Epithelial cell of umbilical artery (primary cell): ENCODE data around the gene ASB10. TPM values are rescaled to one million over a fixed set of nuclear protein-coding genes. Genes with fewer than 3 reads are reported as not detected.

Source experiments
- total RNA-seq: library from RNA; depleted of rRNA; stranded (reverse); fragments of >200 nt; gene quantifications from 2 replicates; pipeline ENCODE4 v1.2.3, GENCODE V29; 2014

Gene ASB10
- total RNA-seq: not detected in 2 replicates

DNA sequence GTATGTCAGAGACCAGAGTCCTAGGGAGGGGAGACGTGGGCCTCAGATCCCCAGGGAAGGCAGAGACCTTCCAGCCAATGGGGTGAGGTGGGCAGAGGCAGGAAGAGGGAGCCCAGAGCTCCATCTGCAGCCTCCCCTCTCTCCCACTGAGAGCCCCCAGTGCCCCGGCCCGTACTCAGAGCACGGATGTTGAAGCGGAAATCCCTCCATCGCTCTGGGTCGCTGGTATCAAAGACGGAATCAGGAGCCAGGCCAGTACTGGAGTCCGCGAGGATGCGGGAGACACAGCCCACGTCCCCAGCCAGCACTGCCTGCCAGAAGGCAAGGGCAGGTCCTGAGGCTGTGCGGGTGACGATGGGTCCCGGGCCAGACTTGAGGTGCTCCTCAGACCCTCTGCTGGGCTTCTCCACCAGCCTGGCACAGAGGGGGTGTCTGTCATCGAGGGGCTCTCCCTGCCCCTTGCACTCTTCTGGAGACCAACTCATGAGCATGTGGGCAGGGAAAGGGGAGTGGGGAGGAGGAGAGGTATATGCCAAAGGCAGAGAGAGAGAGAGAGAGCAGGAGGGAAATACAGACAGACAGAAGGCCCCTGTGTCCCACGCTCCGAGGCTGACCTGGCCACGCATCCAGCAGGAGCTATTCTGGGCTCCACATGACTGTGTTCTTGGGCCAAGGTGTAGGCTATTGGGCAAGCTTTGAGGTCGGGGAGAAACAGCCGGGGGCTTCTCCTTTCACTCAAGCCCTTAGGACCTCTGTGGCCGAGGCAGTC lies at the start of gene ASB10:
ASB10 (minus strand) TSS at position 611 of the 769 bp plus-strand sequence; CDS start at position 491, 120 bp downstream.

GRCh38 chr7:151232091-151232916 lies 45.3 kb upstream of the ASB10 start, which contains the start of gene CHPF2:
TSS of gene CHPF2 (plus strand) at chr7:151232483. CDS start at chr7:151234012, 1,529 bp downstream.

GRCh38 chr7:151226875-151227782 lies 40.1 kb upstream of the ASB10 start, which contains the start of gene ABCF2:
TSS of gene ABCF2 (minus strand) at chr7:151227205. CDS start at chr7:151226458, 747 bp downstream.

GRCh38 chr7:151210087-151210854 lies 23.2 kb upstream of the ASB10 start, which contains the start of gene H2BK1:
TSS of gene H2BK1 (minus strand) at chr7:151210488. CDS start at chr7:151210318, 170 bp downstream.

GRCh38 chr7:151167197-151167961 lies 19.7 kb downstream of the ASB10 start, which contains the start of gene GBX1:
TSS of gene GBX1 (minus strand) at chr7:151167694. CDS start at chr7:151167548, 146 bp downstream.

Other genes starting within 250 kb of the ASB10 start
- gene KCNH2, start 208.9 kb downstream of the ASB10 start, total RNA-seq: under 0.01 and 0.15 TPM in 2 replicates
- 13.3 and 26.4 TPM in 2 replicates for gene NOS3, start 196.2 kb downstream of the ASB10 start, total RNA-seq
- not detected in 2 replicates for gene ATG9B, start 162.8 kb downstream of the ASB10 start, total RNA-seq
- 21.8 and 30.4 TPM in 2 replicates for gene ABCB8, start 158.8 kb downstream of the ASB10 start, total RNA-seq
- not detected in 2 replicates for gene ASIC3, start 138.7 kb downstream of the ASB10 start, total RNA-seq
- 24.8 and 26.3 TPM in 2 replicates for gene CDK5, start 129.4 kb downstream of the ASB10 start, total RNA-seq
- 34.8 and 39.4 TPM in 2 replicates for gene SLC4A2, start 127.7 kb downstream of the ASB10 start, total RNA-seq
- 67.9 and 71.9 TPM in 2 replicates for gene FASTK, start 106.4 kb downstream of the ASB10 start, total RNA-seq
- 14.1 and 20.1 TPM in 2 replicates for gene TMUB1, start 103.8 kb downstream of the ASB10 start, total RNA-seq
- gene AGAP3, start 100.8 kb downstream of the ASB10 start, total RNA-seq: 55.6 and 56.2 TPM in 2 replicates
- gene GBX1, start 19.6 kb downstream of the ASB10 start, total RNA-seq: not detected in 2 replicates
- not detected in 2 replicates for gene H2BK1, start 23.2 kb upstream of the ASB10 start, total RNA-seq
- 78.9 and 79.8 TPM in 2 replicates for gene ABCF2, start 40.0 kb upstream of the ASB10 start, total RNA-seq
- 50.2 and 54.6 TPM in 2 replicates for gene CHPF2, start 45.2 kb upstream of the ASB10 start, total RNA-seq
- 6.5 and 7.4 TPM in 2 replicates for gene SMARCD3, start 61.4 kb upstream of the ASB10 start, total RNA-seq
- 33.8 and 36.9 TPM in 2 replicates for gene NUB1, start 154.6 kb upstream of the ASB10 start, total RNA-seq
- not detected in 2 replicates for gene WDR86, start 222.8 kb upstream of the ASB10 start, total RNA-seq